SU-DHL-6 (cell line): ENCODE measurements around the gene CPB2.
A peak's percentile ranks its signal among the peaks of the same experiment; 100 is the strongest.

Experiments
- H2AFZ ChIP-seq: fragments of 200-600 bp; sonication (generic); 2 replicates; pipeline ENCODE4 v1.6.1; 2014; ENCODE audit warnings: low read depth, mild to moderate bottlenecking, moderate library complexity, mixed read lengths, antibody characterized with exemption, low read length; ENCODE audit not compliant: severe bottlenecking
- H3F3A ChIP-seq: fragments of 200-600 bp; shearing (Covaris generic); 2 replicates; pipeline ENCODE4 v1.6.0; 2016; ENCODE audit warnings: antibody characterized with exemption, mild to moderate bottlenecking; ENCODE audit not compliant: insufficient read depth
- H3K27ac ChIP-seq: fragments of 200-600 bp; sonication (generic); 2 replicates; pipeline ENCODE4 v1.5.1; 2016; ENCODE audit warnings: low read depth, mild to moderate bottlenecking, low read length, moderate library complexity, mixed read lengths
- H3K27me3 ChIP-seq: fragments of 200-600 bp; sonication (generic), shearing (Covaris generic); 2 replicates; pipeline ENCODE4 v1.6.0; 2014; ENCODE audit warnings: mild to moderate bottlenecking, low read length
- H3K36me3 ChIP-seq: fragments of 200-600 bp; sonication (generic); 2 replicates; pipeline ENCODE4 v1.6.1; 2014; ENCODE audit warnings: mild to moderate bottlenecking, low read length, mixed read lengths
- H3K4me2 ChIP-seq: fragments of 300-600, 200-600 bp; shearing (Covaris generic), sonication (generic); 2 replicates; pipeline ENCODE4 v1.6.0; 2014; ENCODE audit warnings: low read length, low read depth, mild to moderate bottlenecking; ENCODE audit not compliant: poor library complexity, severe bottlenecking
- H3K4me3 ChIP-seq: fragments of 200-600 bp; sonication (generic); 2 replicates; pipeline ENCODE4 v1.5.1; 2014; ENCODE audit warnings: antibody characterized with exemption, low read length, mild to moderate bottlenecking, mixed read lengths; ENCODE audit not compliant: insufficient read depth, poor library complexity, severe bottlenecking
- H3K79me2 ChIP-seq: fragments of 200-600 bp; sonication (generic); 2 replicates; pipeline ENCODE4 v1.6.1; 2014; ENCODE audit warnings: mild to moderate bottlenecking, low read length, moderate library complexity; ENCODE audit not compliant: insufficient read depth
- H3K9ac ChIP-seq: fragments of 200-600 bp; sonication (generic); 2 replicates; pipeline ENCODE4 v1.7.0; 2014; ENCODE audit warnings: mild to moderate bottlenecking, low read length
- H3K9me2 ChIP-seq: fragments of 200-600 bp; sonication (generic); replicated peaks from 2 replicates; pipeline ENCODE4 v1.6.1; 2014; ENCODE audit warnings: low read length; ENCODE audit not compliant: insufficient read depth
- H3K9me3 ChIP-seq: fragments of 200-600 bp; sonication (generic); 2 replicates; pipeline ENCODE4 v1.6.1; 2014; ENCODE audit warnings: low read length, mixed read lengths; ENCODE audit not compliant: insufficient read depth
- H4K20me1 ChIP-seq: fragments of 200-600 bp; sonication (generic); 2 replicates; pipeline ENCODE4 v1.6.1; 2014; ENCODE audit warnings: low read depth, mild to moderate bottlenecking, antibody characterized with exemption, low read length, moderate library complexity, mixed read lengths
- EZH2phosphoT487 ChIP-seq: fragments of 200-600 bp; sonication (generic), shearing (Covaris generic); conservative IDR thresholded peaks from 2 replicates; pipeline ENCODE4 v1.6.1; 2018; ENCODE audit warnings: mild to moderate bottlenecking, antibody characterized with exemption, low read length, moderate library complexity, mixed read lengths
- TF ChIP-seq, protein P1 (sequence below): fragments of 200-600 bp; sonication (generic); IDR thresholded peaks from one replicate; pipeline ENCODE4 v1.5.1; 2017; ENCODE audit warnings: antibody characterized with exemption, mild to moderate bottlenecking, low read length, moderate library complexity; ENCODE audit not compliant: insufficient read depth, poor library complexity, severe bottlenecking

CPB2 gene

GRCh38 chr13:46058268-46058667 lies 46.6 kb downstream of the CPB2 start:
- H4K20me1 ChIP-seq, result no peaks in the 10 kb centered on the region
- no peak overlapping the region for H3K4me2 ChIP-seq
- H3K9me2 ChIP-seq, result no peaks in the 10 kb centered on the region
- no peak overlapping the region for H3K27ac ChIP-seq
- TF ChIP-seq EZH2phosphoT487, result no peak
- TF ChIP-seq, protein P1, sequence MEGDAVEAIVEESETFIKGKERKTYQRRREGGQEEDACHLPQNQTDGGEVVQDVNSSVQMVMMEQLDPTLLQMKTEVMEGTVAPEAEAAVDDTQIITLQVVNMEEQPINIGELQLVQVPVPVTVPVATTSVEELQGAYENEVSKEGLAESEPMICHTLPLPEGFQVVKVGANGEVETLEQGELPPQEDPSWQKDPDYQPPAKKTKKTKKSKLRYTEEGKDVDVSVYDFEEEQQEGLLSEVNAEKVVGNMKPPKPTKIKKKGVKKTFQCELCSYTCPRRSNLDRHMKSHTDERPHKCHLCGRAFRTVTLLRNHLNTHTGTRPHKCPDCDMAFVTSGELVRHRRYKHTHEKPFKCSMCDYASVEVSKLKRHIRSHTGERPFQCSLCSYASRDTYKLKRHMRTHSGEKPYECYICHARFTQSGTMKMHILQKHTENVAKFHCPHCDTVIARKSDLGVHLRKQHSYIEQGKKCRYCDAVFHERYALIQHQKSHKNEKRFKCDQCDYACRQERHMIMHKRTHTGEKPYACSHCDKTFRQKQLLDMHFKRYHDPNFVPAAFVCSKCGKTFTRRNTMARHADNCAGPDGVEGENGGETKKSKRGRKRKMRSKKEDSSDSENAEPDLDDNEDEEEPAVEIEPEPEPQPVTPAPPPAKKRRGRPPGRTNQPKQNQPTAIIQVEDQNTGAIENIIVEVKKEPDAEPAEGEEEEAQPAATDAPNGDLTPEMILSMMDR, result no peak
- no peaks in the 10 kb centered on the region for H3K36me3 ChIP-seq
- H3F3A ChIP-seq, result no peaks in the 10 kb centered on the region
- H3K9ac ChIP-seq, result no peak overlapping the region
- 0 out of 2 replicates have a peak, but pooled peaks cover 10% of the 10 kb centered on the region for H3K79me2 ChIP-seq
- no peaks in the 10 kb centered on the region for H3K27me3 ChIP-seq
- no peak overlapping the region for H3K4me3 ChIP-seq
- no peak overlapping the region for H2AFZ ChIP-seq
- H3K9me3 ChIP-seq, result no peaks in the 10 kb centered on the region

- no peak overlapping the region for H3K9ac ChIP-seq
- no peaks in the 10 kb centered on the region for H3K36me3 ChIP-seq
Measured at GRCh38 chr13:46057256-46058015, 47.4 kb downstream of the CPB2 start.

DNA sequence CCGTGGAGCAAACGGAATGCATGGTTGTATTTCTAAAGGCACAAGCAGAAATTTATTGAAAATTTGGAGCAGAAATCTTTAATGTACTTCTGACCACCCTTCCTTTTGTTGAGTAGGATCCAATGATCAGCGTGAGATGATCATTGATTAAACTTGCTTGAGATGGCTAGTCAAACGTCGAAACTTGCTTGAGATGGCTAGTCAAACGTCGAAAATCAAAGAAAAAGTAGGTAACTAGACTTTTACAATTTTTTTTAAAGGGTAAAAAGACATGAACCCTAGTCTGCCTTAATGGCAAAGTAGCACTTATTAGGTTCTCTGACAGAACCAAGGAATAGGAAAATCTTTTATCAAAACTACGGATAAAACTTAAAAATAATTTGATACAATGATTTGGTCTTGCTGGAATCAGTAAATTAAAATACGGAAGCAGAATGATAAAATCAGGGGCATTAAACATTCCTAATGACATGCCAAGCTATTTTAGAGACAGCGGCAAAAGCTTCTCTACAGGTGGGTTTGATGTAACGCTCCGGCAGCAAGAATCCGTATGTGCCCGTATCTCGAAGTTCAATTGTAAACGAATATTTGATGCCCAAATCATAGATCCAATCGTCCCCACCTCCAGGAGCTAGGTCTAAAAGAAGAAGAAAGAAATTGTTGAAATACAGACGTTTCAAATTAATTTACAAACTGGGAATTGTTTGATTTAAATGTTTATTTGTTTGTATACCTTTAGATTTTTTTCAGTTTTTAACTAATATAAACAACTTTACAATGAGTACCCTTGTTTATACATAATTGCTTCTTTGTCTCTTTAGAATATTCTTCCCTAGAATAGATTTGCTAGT lies 51.4 kb downstream of the CPB2 start:
- Histone ChIP-seq H3K79me2 (peaks cover 50% of the 10 kb centered on the region), H3K36me3 (no peaks in the 10 kb centered on the region), H3K9me2 (no peaks in the 10 kb centered on the region), H3K9me3 (no peaks in the 10 kb centered on the region), H3K27me3 (no peaks in the 10 kb centered on the region), H3K4me2 (peak overlapping the region; percentile 96), H3K4me3 (peak overlapping the region; percentile 80), H3F3A (peaks cover 9% of the 10 kb centered on the region), H3K27ac (no peak overlapping the region), H4K20me1 (peaks cover 11% of the 10 kb centered on the region; the same call in 1 of the 2 replicates), H2AFZ (peak overlapping the region; percentile 82), H3K9ac (peak overlapping the region; percentile 81)
- TF ChIP-seq, protein P1, result no peak
- TF ChIP-seq EZH2phosphoT487, result no peak

More at GRCh38 chr13:46057256-46058015, 47.4 kb downstream of the CPB2 start:
- Histone ChIP-seq H3K79me2 (0 out of 2 replicates have a peak, but pooled peaks cover 10% of the 10 kb centered on the region), H3K4me3 (no peak overlapping the region), H3K27ac (no peak overlapping the region), H3K4me2 (no peak overlapping the region), H3K27me3 (no peaks in the 10 kb centered on the region), H3F3A (peaks cover under 1% of the 10 kb centered on the region), H4K20me1 (no peaks in the 10 kb centered on the region), H3K9me3 (no peaks in the 10 kb centered on the region), H3K9me2 (no peaks in the 10 kb centered on the region), H2AFZ (no peak overlapping the region)
- TF ChIP-seq, protein P1, result no peak
- TF ChIP-seq EZH2phosphoT487, result no peak
